NOMO-1 treated with dmso at 0.1 percent for 144 hours (cell line): ENCODE data around the gene PPP1R27.

Source experiments
- DNase-seq: peaks from one replicate; lab custom pipeline; 2025; ENCODE audit not compliant: unreplicated experiment; lab: John Stamatoyannopoulos, UW

Gene PPP1R27

DNA sequence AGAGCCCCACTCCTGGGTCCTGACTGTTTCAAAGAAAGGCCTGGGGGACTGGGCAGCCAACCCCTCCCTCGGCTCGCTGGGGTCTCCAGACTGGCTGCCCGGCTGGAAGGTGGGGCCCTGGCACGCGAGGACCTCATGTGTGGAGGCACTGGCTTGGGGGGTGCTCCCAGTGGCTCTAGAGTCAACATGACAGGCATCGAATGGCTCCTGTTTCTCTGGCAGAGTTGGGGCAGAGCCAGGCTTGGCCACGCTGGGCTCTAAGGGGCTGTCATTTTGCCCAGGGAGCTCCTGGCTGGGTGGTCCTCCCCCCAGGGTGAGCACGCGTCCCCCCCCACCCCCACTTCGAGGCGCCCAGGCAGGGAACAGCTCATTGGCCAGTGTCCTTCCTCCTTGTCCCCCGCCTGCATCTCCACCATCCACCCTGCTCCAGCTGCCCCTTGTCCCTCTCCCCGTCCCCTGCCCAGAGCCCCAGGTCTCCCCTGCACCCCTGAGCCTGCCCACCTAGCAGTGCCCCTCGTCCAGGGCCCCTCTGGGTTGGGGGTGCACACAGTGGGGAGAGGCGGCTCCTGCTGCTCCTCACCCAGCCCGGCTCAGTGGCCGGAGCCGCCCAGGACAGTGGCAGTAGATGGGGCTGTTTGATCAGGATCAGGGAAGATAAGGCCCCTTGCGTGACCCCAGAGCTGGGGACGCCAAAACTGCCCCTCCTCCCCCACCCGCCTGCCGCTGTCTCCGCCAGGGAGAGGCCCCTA lies 28.2 kb downstream of the PPP1R27 start:
- no peak for DNase-seq

DNA sequence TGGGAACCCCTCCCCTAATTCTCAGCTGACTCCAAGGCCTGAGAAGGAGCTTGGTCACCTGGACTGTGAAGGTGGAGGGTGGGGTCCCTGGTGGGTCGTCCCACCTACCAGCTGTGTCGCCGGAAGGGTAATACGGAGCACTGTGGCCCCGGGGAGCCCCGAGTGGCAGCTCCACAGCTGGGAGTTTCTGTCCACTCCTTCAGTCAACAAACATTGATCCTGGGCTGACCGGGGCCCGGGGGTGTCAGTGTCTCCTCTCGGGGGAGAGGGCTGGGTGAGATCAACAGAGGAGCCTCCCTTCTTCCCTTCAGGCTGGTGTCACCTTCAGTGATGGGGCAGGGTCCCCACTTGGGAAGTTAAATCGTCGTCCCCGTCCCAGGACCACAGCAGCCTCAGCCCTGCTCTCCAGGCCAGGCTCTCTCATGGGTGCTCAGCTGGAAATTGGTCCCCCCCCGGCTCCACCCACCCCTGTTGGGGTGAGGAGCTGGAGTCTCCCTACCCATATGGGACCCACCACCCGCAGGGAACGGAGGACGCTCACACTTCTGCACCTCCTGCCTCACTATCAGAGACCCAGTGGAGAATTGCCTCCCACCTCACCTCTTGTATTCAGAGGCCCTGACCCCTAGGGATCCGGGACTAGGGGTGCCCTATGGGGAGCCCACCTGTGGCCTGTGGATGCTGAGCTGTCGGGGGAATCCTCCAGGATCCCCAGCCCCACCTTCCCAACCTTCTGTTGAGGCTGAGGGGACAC lies 29.0 kb downstream of the PPP1R27 start:
- no peak for DNase-seq

DNA sequence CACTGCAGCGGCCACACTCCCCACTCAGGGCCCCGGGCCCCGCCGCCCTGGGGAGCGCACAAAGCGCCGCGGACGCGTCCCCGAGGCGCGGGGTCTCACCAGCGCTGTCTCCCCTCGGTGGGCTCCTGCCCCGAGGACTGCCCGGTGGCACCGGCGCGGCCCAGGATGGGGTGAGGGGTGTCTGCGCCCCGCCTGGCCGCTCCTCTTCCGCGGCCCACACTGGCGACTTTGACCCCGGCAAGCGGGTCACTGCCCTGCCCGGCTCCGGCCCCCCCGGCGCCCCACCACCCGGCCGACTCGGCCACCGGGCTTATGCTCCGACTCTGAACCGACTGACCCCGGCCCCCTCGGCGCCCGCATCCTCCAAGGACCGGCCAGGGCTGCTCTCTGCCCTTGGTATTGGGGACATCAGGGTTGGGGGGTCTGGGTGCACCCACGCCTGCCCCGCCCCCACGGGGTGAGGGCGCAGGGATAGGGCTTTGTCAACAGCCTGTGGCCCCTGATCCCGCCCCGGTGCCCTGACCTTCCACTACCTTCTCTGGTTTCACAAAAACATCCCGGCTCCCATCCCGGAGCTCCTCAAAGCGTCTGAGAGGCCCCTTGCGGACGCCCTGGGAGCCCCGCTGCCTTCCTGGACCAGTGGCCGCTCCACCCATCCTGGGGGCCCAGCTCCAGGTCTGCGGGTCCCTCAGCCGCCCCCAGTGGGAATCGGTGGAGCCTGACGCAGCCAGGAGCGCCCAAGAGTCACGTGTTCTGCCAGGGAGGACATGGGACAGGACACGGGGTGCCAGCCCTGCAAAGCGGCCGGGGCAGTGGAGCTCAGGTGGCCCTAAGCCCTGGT lies 30.1 kb downstream of the PPP1R27 start:
- no peak for DNase-seq

DNA sequence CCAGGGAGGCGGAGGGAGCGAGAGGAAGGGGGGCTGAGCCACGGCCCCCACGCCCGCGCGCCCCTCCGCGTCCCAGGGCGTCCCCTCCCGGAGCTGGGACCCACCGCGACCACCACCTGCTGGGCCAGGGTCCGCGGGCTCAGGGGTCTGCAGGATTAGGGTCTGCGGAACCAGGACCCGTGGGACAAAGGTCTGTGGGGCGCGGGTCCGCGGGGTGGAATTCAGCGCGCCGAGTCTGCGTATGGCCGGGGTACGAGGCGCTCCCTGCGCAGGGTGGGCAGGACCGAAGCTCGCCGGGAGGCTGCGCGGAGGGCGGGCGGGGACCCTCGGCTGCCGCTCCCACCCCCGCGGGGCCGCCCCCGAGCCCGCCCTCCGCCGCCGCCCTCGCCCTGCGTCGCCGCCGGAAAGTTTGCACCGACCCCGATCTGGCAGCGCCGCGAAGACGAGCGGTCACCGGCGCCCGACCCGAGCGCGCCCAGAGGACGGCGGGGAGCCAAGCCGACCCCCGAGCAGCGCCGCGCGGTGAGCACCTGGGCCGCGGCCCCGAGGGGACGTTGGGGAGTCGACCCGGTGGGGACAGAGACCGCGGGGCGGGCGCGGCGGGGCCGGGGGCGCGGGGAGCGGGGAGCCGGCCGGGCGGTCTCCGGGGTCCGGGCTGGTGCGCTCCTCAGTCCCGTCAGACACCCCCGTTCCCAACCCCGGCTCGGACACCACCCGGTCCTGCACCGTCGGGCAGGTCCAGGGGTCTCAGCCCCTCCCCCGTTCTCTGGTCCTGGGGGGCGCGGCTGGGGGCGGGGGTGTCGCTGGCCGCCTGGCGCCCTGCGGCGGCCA lies 30.9 kb downstream of the PPP1R27 start, which contains the start of gene GCGR:
TSS of gene GCGR (plus strand) at position 423 of the 831 bp plus-strand sequence. CDS start 4,869 bp downstream, outside the sequence.
- DNase-seq = no peak

DNA sequence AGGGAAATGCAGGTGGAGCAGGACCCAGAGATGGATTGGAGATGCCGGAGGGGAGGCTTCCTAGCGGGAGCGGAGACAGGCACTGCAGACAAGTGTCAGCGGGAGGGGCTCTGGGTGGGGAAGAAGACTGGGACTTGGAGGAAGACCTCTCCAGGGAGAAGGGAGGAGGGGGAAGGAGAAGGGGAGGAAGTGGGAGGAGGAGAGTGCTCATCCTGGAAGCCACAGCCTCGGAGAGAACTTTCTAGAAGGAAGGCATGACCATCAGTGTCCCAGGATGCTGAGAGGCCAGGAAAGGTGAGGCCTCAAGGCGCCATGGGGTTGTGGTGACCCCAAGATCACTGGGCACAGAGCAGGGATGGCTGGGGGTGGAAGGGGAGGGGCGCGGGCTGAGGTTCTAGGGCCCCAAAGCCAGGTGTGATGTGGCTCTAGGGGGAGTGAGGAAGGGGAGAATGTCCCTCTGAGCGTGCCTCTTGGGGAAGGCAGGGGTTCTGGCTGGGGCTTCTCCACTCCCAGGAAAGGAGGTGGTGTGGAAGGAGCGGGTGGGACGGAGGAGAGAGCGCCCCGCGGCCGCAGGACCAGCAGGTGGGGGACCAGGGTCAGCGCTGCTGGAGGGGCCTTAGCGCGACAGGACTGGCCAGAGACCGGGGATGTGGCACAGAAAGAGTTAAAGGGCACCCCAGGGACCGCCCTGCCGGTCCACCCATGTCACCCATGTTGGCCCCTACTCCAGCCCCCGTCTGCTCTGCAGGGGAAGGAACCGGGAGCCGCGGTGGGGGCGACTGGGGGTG lies 31.8 kb downstream of the PPP1R27 start:
- DNase-seq = no peak

DNA sequence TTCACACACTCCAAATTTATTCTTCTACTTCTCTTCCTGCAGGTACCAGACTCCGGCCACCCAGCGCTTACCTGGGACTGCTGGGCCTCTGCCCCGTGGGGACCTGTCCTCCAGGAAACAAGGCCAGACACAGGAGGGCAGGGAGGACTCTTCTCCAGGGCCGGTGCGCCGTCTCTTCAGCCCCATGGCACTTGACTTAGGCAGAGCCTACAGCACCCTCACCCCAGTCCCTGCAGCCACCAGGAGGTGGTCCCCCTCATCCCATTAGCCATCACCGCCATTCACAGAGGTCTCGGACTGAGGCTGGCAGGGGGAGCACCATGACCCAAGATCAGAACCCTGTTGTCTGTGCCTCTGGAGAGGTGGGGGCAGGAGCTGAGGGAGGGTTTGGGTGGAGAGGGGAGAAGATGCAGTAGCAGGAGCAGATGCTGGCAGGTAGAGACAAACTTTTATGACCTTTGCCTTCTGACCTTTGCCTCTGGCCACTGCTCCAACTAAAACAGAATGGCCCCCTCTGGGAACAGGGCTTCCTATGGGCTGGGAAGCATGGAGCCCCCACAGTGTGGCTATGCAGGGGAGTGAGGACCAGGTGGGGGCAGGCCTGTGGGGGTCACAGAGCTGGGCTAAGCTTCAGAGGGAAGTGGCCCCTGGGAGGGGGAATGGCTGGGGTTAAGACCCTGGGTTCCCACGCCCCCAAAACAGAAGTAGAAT lies 32.6 kb downstream of the PPP1R27 start:
- DNase-seq = no peak

DNA sequence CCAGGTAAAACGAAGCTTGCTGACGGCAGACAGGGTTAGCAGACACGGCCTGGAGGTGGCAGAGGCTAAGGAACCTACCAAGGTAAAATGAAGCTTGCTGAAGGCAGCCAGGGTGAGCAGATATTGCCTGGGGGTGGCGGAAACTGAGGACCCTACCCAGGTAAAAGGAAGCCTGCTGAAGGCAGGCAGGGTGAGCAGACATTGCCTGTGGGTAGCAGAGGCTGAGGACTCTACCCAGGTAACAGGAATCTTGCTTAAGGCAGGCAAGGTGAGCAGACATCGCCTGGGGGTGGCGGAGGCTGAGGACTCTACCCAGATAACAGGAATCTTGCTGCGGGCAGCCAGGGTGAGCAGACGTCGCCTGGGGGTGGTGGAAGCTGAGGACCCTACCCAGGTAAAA lies 33.5 kb downstream of the PPP1R27 start:
- no peak for DNase-seq

DNA sequence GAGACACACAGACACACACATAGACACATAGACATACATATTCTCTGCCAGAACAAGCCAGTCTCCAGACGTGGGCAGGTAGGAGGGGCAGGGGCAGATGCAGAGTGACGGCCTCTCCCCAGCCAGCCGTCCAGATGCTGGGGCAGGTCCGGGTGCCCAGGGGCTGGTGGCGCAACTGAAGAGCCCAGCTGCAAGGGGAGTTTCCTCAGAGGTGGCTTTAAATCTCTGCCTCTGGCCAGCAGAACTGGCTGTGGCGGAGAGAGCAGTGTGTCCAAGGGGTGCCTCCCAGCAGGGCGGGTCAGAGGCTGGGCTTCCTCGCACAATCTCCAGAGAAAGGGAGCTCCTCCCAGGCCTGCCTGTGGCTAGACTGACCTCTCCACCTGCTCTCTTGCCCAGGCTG lies 40.3 kb downstream of the PPP1R27 start:
- peak; percentile 18 for DNase-seq

DNA sequence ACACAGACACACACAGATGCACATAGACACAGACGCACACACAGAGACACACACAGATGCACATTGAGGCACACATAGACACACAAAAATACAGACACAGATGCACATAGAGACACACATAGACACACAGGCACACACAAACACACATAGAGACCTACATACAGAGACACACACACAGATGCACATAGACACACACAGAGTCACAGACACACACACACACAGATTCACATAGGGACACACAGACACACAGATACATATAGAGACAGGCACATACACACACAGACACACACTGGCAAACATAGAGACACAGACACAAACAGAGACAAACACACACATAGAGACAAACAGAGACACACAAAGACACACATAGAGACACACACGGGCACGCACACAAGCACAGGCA lies 40.8 kb downstream of the PPP1R27 start:
- DNase-seq = no peak

DNA sequence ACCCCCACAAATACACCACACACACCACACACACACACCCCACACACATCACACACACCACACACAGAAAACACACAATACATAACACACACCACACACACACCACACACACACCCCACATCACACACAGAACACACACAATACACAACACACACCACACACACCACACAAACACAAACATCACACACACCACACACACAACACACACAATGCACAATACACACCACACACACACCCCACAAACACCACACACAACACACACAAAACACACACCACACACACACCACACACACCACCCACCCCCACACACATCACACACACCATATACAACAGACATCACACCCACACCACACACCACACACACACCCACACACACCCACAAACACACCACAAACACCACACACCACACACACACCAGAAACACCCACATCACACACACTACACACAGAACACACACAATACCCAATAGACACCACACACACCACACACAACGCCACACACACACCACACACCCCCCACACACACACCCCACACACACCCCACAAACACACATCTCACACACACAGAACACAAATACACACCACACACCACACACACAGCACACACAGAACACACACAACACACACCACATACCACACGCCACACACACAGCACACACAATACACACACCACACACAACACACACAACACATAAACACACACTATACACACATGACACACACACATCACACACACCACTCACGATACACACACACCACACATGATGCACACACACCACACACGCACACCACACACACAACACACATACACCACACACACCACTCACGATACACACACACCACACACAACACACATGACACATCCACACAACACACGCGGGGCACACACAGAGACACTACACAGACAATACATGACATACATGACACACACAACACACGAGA lies 41.9 kb downstream of the PPP1R27 start:
- DNase-seq = no peak
